Lower lobe of right lung (tissue), 2 donors: ENCODE data around the gene BMAL2. TPM values are rescaled to one million over a fixed set of nuclear protein-coding genes. Genes with fewer than 3 reads are reported as not detected.

Source experiments
- ATAC-seq, 2 donors: fragments of 200-7000 bp; cut with Tn5 transposase; one replicate each; pipeline ENCODE4 v1.9.1; 2020 to 2022; ENCODE audit warnings: mild to moderate bottlenecking in 2 of 2, moderate library complexity in 2 of 2
- DNase-seq: peaks from one replicate; pipeline ENCODE4 v3.0.0-alpha.2; 2020
- H3K27ac ChIP-seq: fragments of 200-600 bp; one replicate; pipeline ENCODE4 v1.8.0; 2022
- H3K27me3 ChIP-seq: fragments of 200-600 bp; one replicate; pipeline ENCODE4 v1.8.0; 2022; ENCODE audit warnings: low read depth
- H3K36me3 ChIP-seq: fragments of 200-600 bp; one replicate; pipeline ENCODE4 v1.8.0; 2022; ENCODE audit warnings: mild to moderate bottlenecking
- H3K4me1 ChIP-seq: fragments of 200-600 bp; one replicate; pipeline ENCODE4 v1.8.0; 2022
- H3K4me3 ChIP-seq: fragments of 200-600 bp; one replicate; pipeline ENCODE4 v1.8.0; 2022; ENCODE audit warnings: mild to moderate bottlenecking
- H3K9me3 ChIP-seq: fragments of 200-600 bp; one replicate; pipeline ENCODE4 v1.8.0; 2022
- CTCF ChIP-seq: fragments of 200-600 bp; IDR thresholded peaks from one replicate; pipeline ENCODE4 v1.8.0; 2022; ENCODE audit warnings: antibody characterized with exemption, mild to moderate bottlenecking
- intact Hi-C: fragments of 100-400 bp; cut with DNase I; formaldehyde crosslinking; loops from one replicate; pipeline ENCODE4 v1.11.0; 2022
- total RNA-seq: library from RNA; stranded (reverse); fragmentation: NEBNext Ultra II Directional; extraction: Animal tissue kit (Norgen Biotek cat#: 25700); gene quantifications from one replicate; pipeline ENCODE4 v1.2.1, GENCODE V29; 2021
- donor health status: DM: no; HTN: yes; CAD: no; lungs with severe emphysema.

The BMAL2 gene
- total RNA-seq, 1 donor from 2014 or later: 2.6 TPM

- no peak for TF ChIP-seq CTCF
- Histone ChIP-seq H3K4me3 (no peak overlapping the region), H3K27me3 (no peaks in the 10 kb centered on the region), H3K27ac (no peak overlapping the region), H3K4me1 (no peaks in the 10 kb centered on the region), H3K9me3 (no peaks in the 10 kb centered on the region), H3K36me3 (no peaks in the 10 kb centered on the region)
- DNase-seq (no peak), ATAC-seq (no peak)
- intact Hi-C loops: no loop called here
Observed at GRCh38 chr12:27290501-27291168, 42.0 kb upstream of the BMAL2 start.

- intact Hi-C loops: no loop called here
- no peak for DNase-seq
- Histone ChIP-seq H3K27ac (no peak overlapping the region), H3K4me3 (no peak overlapping the region), H3K4me1 (no peaks in the 10 kb centered on the region), H3K36me3 (no peaks in the 10 kb centered on the region), H3K27me3 (no peaks in the 10 kb centered on the region), H3K9me3 (no peaks in the 10 kb centered on the region)
- TF ChIP-seq CTCF: no peak
- no peak for ATAC-seq
Observed at GRCh38 chr12:27291862-27292261, 40.8 kb upstream of the BMAL2 start.

- ATAC-seq: no peak
- DNase-seq: no peak
- Histone ChIP-seq H3K36me3 (no peaks in the 10 kb centered on the region), H3K27ac (no peak overlapping the region), H3K4me1 (no peaks in the 10 kb centered on the region), H3K27me3 (no peaks in the 10 kb centered on the region), H3K4me3 (no peak overlapping the region), H3K9me3 (no peaks in the 10 kb centered on the region)
- TF ChIP-seq CTCF: no peak
- intact Hi-C loops: no loop called here
Observed at GRCh38 chr12:27292718-27293117, 39.9 kb upstream of the BMAL2 start.

- no peak overlapping the region for H3K27ac ChIP-seq
- H3K27me3 ChIP-seq: no peaks in the 10 kb centered on the region
- peaks cover 6% of the 10 kb centered on the region for H3K36me3 ChIP-seq
- no peak overlapping the region for H3K4me3 ChIP-seq
- intact Hi-C loops: no loop called here
- DNase-seq: no peak
- H3K9me3 ChIP-seq: no peaks in the 10 kb centered on the region
- H3K4me1 ChIP-seq: no peaks in the 10 kb centered on the region
- no peak for TF ChIP-seq CTCF
- no peak for ATAC-seq
Observed at GRCh38 chr12:27293463-27293862, 39.2 kb upstream of the BMAL2 start.

- no peak overlapping the region for H3K27ac ChIP-seq
- ATAC-seq: no peak
- DNase-seq: no peak
- intact Hi-C loops: no loop called here
- no peak for TF ChIP-seq CTCF
- no peaks in the 10 kb centered on the region for H3K4me1 ChIP-seq
- no peaks in the 10 kb centered on the region for H3K27me3 ChIP-seq
- H3K4me3 ChIP-seq: no peak overlapping the region
- H3K36me3 ChIP-seq: peaks cover 10% of the 10 kb centered on the region
- no peaks in the 10 kb centered on the region for H3K9me3 ChIP-seq
Observed at GRCh38 chr12:27296674-27297073, 36.0 kb upstream of the BMAL2 start.
